Panc1 (cell line): ENCODE measurements around the gene VTI1A. TPM values are rescaled to one million over a fixed set of nuclear protein-coding genes. Genes with fewer than 3 reads are reported as not detected.
A peak's percentile ranks its signal among the peaks of the same experiment; 100 is the strongest.

Experiments used
- ATAC-seq: fragments of 200-7000 bp; cut with Tn5 transposase; 2 replicates; pipeline ENCODE4 v1.9.1; 2020; ENCODE audit warnings: mild to moderate bottlenecking, moderate library complexity
- BruUV-seq: library from RNA; stranded (reverse); fragments of 400-500 nt; replicated peaks from 2 replicates; lab custom pipeline; 2021; lab: Mats Ljungman, UMichigan
- CTCF ChIA-PET: fragments of 300-600 bp; sonication (Branson Sonifier 250); formaldehyde crosslinking; loops from one replicate; lab custom pipeline; 2022; ENCODE audit warnings: antibody characterized with exemption; lab: Charles Lee
- POLR2A ChIA-PET: fragments of 300-600 bp; sonication (Branson Sonifier 250); formaldehyde crosslinking; loops from one replicate; lab custom pipeline; 2022; ENCODE audit warnings: antibody characterized with exemption; lab: Charles Lee
- DNase-seq: peaks from one replicate; pipeline ENCODE4 v3.0.0-alpha.2; 2010; ENCODE audit warnings: low read depth, low spot score
- H3K27ac ChIP-seq: 2 replicates; pipeline ENCODE4 v1.5.1; 2011; ENCODE audit warnings: mild to moderate bottlenecking, low read length, inconsistent platforms
- H3K27me3 ChIP-seq: fragments of 200-500 bp; sonication (Bioruptor generic); 2 replicates; pipeline ENCODE4 v1.6.0; 2014; ENCODE audit warnings: low read length, inconsistent platforms; ENCODE audit not compliant: control insufficient read depth, insufficient read depth
- H3K36me3 ChIP-seq: fragments of 200-500 bp; sonication (Bioruptor generic); 2 replicates; pipeline ENCODE4 v1.5.1; 2014; ENCODE audit warnings: inconsistent platforms, mild to moderate bottlenecking, low read length, moderate library complexity; ENCODE audit not compliant: control insufficient read depth, insufficient read depth
- H3K4me1 ChIP-seq: 2 replicates; pipeline ENCODE4 v1.5.1; 2011; ENCODE audit warnings: inconsistent platforms, mild to moderate bottlenecking, low read length, moderate library complexity; ENCODE audit not compliant: control insufficient read depth, insufficient read depth
- H3K4me3 ChIP-seq, 2 experiments: 2 replicates each; pipeline ENCODE4 v1.5.1; 2011 to 2012; ENCODE audit warnings: low read depth in 2 of 2, low read length in 2 of 2, mild to moderate bottlenecking in 2 of 2, inconsistent platforms in 1 of 2, moderate library complexity in 1 of 2
- H3K9me3 ChIP-seq: fragments of 200-500 bp; sonication (Bioruptor generic); 2 replicates; pipeline ENCODE4 v1.5.1; 2014; ENCODE audit warnings: low read depth, mild to moderate bottlenecking, inconsistent platforms, low read length, moderate library complexity; ENCODE audit not compliant: control insufficient read depth, insufficient read depth
- POLR2AphosphoS5 ChIP-seq: IDR thresholded peaks from 2 replicates; pipeline ENCODE4 v1.6.1; 2012; ENCODE audit warnings: mild to moderate bottlenecking, low read depth, low read length, moderate library complexity
- REST ChIP-seq, 2 experiments: IDR thresholded peaks; 2 replicates each; pipeline ENCODE4 v1.6.1; 2011 to 2012; ENCODE audit warnings: low read depth in 2 of 2, control low read depth in 1 of 2, low read length in 1 of 2, mild to moderate bottlenecking in 1 of 2, moderate library complexity in 1 of 2; ENCODE audit not compliant: insufficient read depth in 1 of 2
- SIN3A ChIP-seq: IDR thresholded peaks from 2 replicates; pipeline ENCODE4 v1.6.1; 2012; ENCODE audit warnings: low read depth, mild to moderate bottlenecking, low read length, moderate library complexity, borderline replicate concordance; ENCODE audit not compliant: insufficient read depth
- TCF7L2 ChIP-seq: IDR thresholded peaks from 2 replicates; pipeline ENCODE4 v1.6.1; 2011; ENCODE audit warnings: mild to moderate bottlenecking, low read depth, low read length, inconsistent platforms
- in situ Hi-C: cut with HindIII; loops from 2 replicates; pipeline ENCODE4 v1.10.0; 2016; ENCODE audit warnings: low sequenced_read_pairs, low pct_unique_long_range_greater_than_20kb
- intact Hi-C: fragments of 100-400 bp; cut with micrococcal nuclease; formaldehyde crosslinking; loops from one replicate; pipeline ENCODE4 v1.10.0; 2022; ENCODE audit not compliant: unreplicated experiment
- total RNA-seq: library from RNA; stranded (reverse); gene quantifications from one replicate; pipeline ENCODE4 v1.2.1, GENCODE V29; 2021; ENCODE audit not compliant: unreplicated experiment
- TF ChIP-seq, protein P1 (sequence below): fragments of 450-650 bp; IDR thresholded peaks from 2 replicates; pipeline ENCODE4 v1.5.1; 2017; ENCODE audit warnings: mild to moderate bottlenecking

VTI1A gene
- total RNA-seq, 1 experiment from 2014 or later = 36.3 TPM

DNA sequence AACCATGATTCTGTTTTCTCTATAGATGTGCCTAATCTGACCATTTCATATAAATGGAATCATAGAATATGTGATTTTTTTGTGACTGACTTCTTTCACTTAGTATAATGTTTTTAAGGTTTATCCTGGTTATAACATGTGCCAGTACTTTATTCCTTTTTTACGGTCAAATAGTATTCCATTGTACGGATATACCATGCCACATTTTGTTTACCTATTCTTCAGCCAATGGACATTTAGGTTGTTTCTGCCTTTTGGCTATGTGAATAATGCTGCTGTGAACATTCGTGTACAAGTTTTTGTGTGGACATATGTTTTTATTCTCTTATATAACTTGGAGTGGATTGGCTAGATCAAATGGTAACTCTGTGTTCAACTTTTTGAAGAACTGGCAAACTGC is 324.7 kb downstream of the VTI1A start:
- Histone ChIP-seq H3K27ac (no peak overlapping the region), H3K36me3 (no peaks in the 10 kb centered on the region), H3K9me3 (no peaks in the 10 kb centered on the region), H3K4me3 (no peak overlapping the region), H3K27me3 (no peaks in the 10 kb centered on the region), H3K4me1 (peaks cover 15% of the 10 kb centered on the region)
- POLR2A ChIA-PET = no interaction called here
- DNase-seq = no peak
- in situ Hi-C loops = no loop called here
- intact Hi-C loops = loop anchor here (10.0 kb wide), 1 partner anchor 207 kb away; no protein-coding TSS in a partner anchor
- TF ChIP-seq, protein P1, sequence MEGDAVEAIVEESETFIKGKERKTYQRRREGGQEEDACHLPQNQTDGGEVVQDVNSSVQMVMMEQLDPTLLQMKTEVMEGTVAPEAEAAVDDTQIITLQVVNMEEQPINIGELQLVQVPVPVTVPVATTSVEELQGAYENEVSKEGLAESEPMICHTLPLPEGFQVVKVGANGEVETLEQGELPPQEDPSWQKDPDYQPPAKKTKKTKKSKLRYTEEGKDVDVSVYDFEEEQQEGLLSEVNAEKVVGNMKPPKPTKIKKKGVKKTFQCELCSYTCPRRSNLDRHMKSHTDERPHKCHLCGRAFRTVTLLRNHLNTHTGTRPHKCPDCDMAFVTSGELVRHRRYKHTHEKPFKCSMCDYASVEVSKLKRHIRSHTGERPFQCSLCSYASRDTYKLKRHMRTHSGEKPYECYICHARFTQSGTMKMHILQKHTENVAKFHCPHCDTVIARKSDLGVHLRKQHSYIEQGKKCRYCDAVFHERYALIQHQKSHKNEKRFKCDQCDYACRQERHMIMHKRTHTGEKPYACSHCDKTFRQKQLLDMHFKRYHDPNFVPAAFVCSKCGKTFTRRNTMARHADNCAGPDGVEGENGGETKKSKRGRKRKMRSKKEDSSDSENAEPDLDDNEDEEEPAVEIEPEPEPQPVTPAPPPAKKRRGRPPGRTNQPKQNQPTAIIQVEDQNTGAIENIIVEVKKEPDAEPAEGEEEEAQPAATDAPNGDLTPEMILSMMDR = no peak
- TF ChIP-seq POLR2AphosphoS5 (no peak), TCF7L2 (no peak), SIN3A (no peak), REST (IDR thresholded peaks at IDR 0.05; ENCODE audit: insufficient read depth in 1 of 2, low read depth in 2 of 2, low read length in 1 of 2) (no peak)
- CTCF ChIA-PET = no interaction called here
- no peak for ATAC-seq
- BruUV-seq = no TSS peak

GRCh38 chr10:112773783-112774182 is 326.8 kb downstream of the VTI1A start:
- DNase-seq = no peak
- no peaks in the 10 kb centered on the region for H3K36me3 ChIP-seq
- H3K9me3 ChIP-seq = no peaks in the 10 kb centered on the region
- POLR2A ChIA-PET = interaction anchor here (0.5 kb wide), 1 partner anchor 328 kb away, joined by 3 read pairs; no protein-coding TSS in a partner anchor
- intact Hi-C loops (loop anchor here (10.0 kb wide), 1 partner anchor 209 kb away; no protein-coding TSS in a partner anchor), in situ Hi-C loops (no loop called here)
- H3K4me3 ChIP-seq = no peak overlapping the region
- no peak for ATAC-seq
- no TSS peak for BruUV-seq
- CTCF ChIA-PET = no interaction called here
- H3K27ac ChIP-seq = peak overlapping the region; percentile 62
- no peaks in the 10 kb centered on the region for H3K27me3 ChIP-seq
- TF ChIP-seq, protein P1 = no peak
- no peak for TF ChIP-seq SIN3A
- no peak for TF ChIP-seq TCF7L2
- no peak for TF ChIP-seq REST (IDR thresholded peaks at IDR 0.05; ENCODE audit: insufficient read depth in 1 of 2, low read depth in 2 of 2, low read length in 1 of 2)
- no peak for TF ChIP-seq POLR2AphosphoS5
- H3K4me1 ChIP-seq = peaks cover 29% of the 10 kb centered on the region
